Upper lobe of left lung (tissue), 4 donors: ENCODE results near the gene GLDN.

Source experiments
- EP300 ChIP-seq, 4 donors: sonication (generic); formaldehyde crosslinking; IDR thresholded peaks; one replicate each; pipeline ENCODE4 v1.5.1; 2017; ENCODE audit warnings: antibody characterized with exemption in 4 of 4, control low read depth in 2 of 4
- POLR2A ChIP-seq, 4 donors: fragments of 450-650 bp; IDR thresholded peaks; one replicate each; pipeline ENCODE4 v1.5.1; 2016 to 2017; ENCODE audit warnings: antibody characterized with exemption in 4 of 4, mild to moderate bottlenecking in 2 of 4
- TF ChIP-seq, protein P1 (sequence below), 6 experiments: fragments of 450-650 bp in 4 of 6; fragments of 200-600 bp in 2 of 6; sonication (generic) in 2 of 6; IDR thresholded peaks; one replicate each; pipeline ENCODE4 v1.5.1; 2016 to 2019; ENCODE audit warnings: antibody characterized with exemption in 6 of 6

DNA sequence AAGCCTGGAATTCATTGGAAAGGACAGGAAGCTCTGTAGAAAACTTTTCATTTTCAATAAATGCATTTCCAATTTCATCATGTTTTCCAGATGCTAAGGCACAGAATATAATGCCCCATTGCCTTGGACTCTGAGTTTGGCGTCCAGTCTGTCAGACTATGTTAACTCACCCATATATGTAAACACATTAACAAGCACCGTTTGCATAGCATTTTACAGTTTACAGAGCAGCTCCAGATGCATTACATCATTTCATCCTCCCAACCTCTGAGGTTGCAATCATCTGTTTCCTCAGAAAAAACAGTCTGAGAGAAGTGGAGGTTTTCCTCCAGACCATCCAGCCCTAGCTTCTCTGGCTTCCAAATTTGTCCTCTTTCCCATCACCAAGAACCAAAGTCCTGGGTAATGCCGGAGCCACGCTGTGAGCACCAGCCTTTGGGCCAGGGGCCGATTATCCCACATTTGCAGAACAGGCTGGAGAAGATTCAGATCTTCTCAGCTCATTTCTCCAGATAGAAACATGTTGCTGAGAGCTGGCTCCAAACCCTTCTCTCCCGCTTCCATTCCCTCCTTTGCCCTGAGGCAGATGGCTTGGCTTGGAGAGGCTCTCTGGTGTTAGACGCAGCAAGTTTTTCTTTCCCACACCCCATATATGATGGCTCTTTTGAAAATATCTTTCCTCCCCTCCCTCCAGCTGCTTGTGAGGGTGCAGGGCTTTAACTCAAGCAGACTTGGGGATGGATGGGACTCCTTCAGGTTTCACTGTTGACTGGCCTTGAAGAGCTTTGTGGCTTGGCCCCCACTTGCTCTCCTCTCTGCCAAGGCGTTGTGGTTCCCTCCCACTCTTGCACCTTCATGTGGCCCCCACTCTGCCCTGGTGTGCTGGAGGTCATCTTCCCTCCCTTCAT is 29.0 kb upstream of the GLDN start:
- TF ChIP-seq, protein P1, sequence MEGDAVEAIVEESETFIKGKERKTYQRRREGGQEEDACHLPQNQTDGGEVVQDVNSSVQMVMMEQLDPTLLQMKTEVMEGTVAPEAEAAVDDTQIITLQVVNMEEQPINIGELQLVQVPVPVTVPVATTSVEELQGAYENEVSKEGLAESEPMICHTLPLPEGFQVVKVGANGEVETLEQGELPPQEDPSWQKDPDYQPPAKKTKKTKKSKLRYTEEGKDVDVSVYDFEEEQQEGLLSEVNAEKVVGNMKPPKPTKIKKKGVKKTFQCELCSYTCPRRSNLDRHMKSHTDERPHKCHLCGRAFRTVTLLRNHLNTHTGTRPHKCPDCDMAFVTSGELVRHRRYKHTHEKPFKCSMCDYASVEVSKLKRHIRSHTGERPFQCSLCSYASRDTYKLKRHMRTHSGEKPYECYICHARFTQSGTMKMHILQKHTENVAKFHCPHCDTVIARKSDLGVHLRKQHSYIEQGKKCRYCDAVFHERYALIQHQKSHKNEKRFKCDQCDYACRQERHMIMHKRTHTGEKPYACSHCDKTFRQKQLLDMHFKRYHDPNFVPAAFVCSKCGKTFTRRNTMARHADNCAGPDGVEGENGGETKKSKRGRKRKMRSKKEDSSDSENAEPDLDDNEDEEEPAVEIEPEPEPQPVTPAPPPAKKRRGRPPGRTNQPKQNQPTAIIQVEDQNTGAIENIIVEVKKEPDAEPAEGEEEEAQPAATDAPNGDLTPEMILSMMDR (IDR thresholded peaks at IDR 0.05): no peak
- TF ChIP-seq EP300 (IDR thresholded peaks at IDR 0.05): no peak
- TF ChIP-seq POLR2A (IDR thresholded peaks at IDR 0.05): no peak
